ENCODE results near the gene FRMPD2.

DNA sequence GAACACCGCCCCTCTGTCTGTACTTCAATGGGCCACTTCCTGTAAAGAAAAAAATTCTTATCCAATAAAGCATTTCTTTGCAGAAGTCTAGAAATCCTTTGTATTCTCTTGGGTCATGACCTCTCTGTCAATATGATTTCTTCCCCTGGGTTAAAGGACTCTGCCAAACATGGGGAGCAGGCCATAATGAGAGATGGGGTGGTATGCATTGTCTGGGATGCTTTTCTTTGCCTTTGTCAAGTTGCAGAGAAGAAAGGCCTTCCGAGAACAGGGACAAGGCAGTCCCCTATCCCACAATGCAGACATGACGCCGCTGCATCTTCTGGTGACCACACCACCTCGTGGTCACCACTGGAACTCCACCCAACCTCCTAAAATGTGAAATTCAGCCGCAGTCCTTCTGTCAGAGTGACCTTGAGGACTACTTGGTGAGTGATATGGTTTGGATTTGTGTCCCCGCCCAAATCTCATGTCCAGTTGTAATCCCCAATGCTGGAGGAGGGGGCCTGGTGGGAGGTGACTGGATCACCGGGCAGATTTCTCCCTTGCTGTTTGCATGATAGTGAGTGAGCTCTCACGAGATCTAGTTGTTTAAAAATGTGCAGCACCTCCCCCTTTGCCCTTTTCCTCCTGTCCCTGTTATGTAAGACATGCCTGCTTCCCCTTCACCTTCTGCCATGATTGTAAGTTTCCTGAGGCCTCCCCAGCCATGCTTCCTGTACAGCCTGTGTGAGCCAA lies 15.2 kb upstream of the FRMPD2 start:
- TF ChIP-seq CTCF (IDR thresholded peaks at IDR 0.05), result peak; percentile 49 to 79 (median 68)
- TF ChIP-seq POLR2A (IDR thresholded peaks at IDR 0.05), result no peak
- TF ChIP-seq EP300 (IDR thresholded peaks at IDR 0.05), result no peak

Measured in sigmoid colon (tissue), 4 donors.